Measurements from ENCODE around the gene CADM3.
A peak's percentile ranks its signal among the peaks of the same experiment; 100 is the strongest.

The CADM3 gene

GRCh38 chr1:159152031-159152430, 19.4 kb upstream of the CADM3 start:
- no peaks in the 10 kb centered on the region for H3K4me1 ChIP-seq (ENCODE audit: control insufficient read depth in 1 of 2, insufficient read depth in 2 of 2, low read length in 2 of 2)
- no peak overlapping the region for H3K9ac ChIP-seq (ENCODE audit: low read depth in 1 of 2, low read length in 2 of 2)
- no peaks in the 10 kb centered on the region for H3K27me3 ChIP-seq (ENCODE audit: control insufficient read depth in 1 of 2, insufficient read depth in 2 of 2, low read length in 2 of 2)
- H3K27ac ChIP-seq (ENCODE audit: low read depth, low read length) = no peak overlapping the region
- no peak overlapping the region for H3K4me3 ChIP-seq (ENCODE audit: low read depth in 1 of 2, low read length in 2 of 2)
- H3K36me3 ChIP-seq (ENCODE audit: control insufficient read depth in 1 of 2, insufficient read depth in 2 of 2, low read length in 2 of 2) = no peaks in the 10 kb centered on the region
- no peaks in the 10 kb centered on the region for H3K9me3 ChIP-seq (ENCODE audit: control insufficient read depth in 1 of 2, low read length in 2 of 2)

DNA sequence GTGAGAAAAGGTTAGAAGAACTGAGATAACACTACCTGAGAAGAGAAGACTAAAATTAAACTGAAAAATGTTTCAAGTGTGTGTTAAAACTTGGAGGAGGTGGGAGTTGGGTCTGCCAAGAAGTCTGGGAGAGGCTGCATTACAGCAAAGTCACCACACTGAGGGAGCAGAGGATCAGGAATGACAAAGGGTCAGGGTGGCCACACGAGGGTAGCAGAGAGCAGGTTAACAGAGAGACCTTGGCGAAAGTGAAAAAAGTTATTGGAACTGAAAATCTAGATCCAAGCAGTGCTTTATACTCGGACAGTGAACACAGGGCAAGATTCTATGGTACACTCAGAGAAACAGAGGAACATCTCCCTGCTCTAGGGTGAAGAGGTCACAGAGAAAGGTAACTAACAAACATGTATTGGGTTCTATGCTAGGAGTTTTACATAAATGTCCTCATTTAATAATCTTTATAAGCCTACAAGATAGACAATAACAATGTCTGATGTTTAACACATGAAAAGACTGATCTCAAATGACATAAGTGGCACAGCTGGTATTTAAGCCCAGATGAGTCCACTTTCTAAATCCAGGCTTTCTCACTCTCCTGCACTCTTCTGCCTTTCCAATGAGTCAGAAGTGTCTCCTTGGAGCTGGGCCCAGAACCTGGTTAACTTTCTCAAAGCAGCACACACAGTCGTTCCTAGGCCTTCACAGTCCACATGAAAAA, 10.3 kb upstream of the CADM3 start:
- no peaks in the 10 kb centered on the region for H3K36me3 ChIP-seq (ENCODE audit: control insufficient read depth in 1 of 2, insufficient read depth in 2 of 2, low read length in 2 of 2)
- H3K9ac ChIP-seq (ENCODE audit: low read depth in 1 of 2, low read length in 2 of 2) = no peak overlapping the region
- no peaks in the 10 kb centered on the region for H3K9me3 ChIP-seq (ENCODE audit: control insufficient read depth in 1 of 2, low read length in 2 of 2)
- H3K4me1 ChIP-seq (ENCODE audit: control insufficient read depth in 1 of 2, insufficient read depth in 2 of 2, low read length in 2 of 2) = no peaks in the 10 kb centered on the region
- H3K27ac ChIP-seq (ENCODE audit: low read depth, low read length) = no peak overlapping the region
- H3K4me3 ChIP-seq (ENCODE audit: low read depth in 1 of 2, low read length in 2 of 2) = no peak overlapping the region
- peaks cover 5 to 7% of the 10 kb centered on the region in 2 donors for H3K27me3 ChIP-seq (ENCODE audit: control insufficient read depth in 1 of 2, insufficient read depth in 2 of 2, low read length in 2 of 2)

- no peak overlapping the region for H3K4me3 ChIP-seq (ENCODE audit: low read depth in 1 of 2, low read length in 2 of 2)
- H3K27ac ChIP-seq (ENCODE audit: low read depth, low read length) = no peak overlapping the region
- H3K27me3 ChIP-seq (ENCODE audit: control insufficient read depth in 1 of 2, insufficient read depth in 2 of 2, low read length in 2 of 2) = peaks cover 5 to 12% of the 10 kb centered on the region in 2 donors
- H3K4me1 ChIP-seq (ENCODE audit: control insufficient read depth in 1 of 2, insufficient read depth in 2 of 2, low read length in 2 of 2) = no peaks in the 10 kb centered on the region
- no peak overlapping the region for H3K9ac ChIP-seq (ENCODE audit: low read depth in 1 of 2, low read length in 2 of 2)
- no peaks in the 10 kb centered on the region for H3K36me3 ChIP-seq (ENCODE audit: control insufficient read depth in 1 of 2, insufficient read depth in 2 of 2, low read length in 2 of 2)
- H3K9me3 ChIP-seq (ENCODE audit: control insufficient read depth in 1 of 2, low read length in 2 of 2) = no peaks in the 10 kb centered on the region
Measured at GRCh38 chr1:159161719-159162026, 9.7 kb upstream of the CADM3 start.

DNA sequence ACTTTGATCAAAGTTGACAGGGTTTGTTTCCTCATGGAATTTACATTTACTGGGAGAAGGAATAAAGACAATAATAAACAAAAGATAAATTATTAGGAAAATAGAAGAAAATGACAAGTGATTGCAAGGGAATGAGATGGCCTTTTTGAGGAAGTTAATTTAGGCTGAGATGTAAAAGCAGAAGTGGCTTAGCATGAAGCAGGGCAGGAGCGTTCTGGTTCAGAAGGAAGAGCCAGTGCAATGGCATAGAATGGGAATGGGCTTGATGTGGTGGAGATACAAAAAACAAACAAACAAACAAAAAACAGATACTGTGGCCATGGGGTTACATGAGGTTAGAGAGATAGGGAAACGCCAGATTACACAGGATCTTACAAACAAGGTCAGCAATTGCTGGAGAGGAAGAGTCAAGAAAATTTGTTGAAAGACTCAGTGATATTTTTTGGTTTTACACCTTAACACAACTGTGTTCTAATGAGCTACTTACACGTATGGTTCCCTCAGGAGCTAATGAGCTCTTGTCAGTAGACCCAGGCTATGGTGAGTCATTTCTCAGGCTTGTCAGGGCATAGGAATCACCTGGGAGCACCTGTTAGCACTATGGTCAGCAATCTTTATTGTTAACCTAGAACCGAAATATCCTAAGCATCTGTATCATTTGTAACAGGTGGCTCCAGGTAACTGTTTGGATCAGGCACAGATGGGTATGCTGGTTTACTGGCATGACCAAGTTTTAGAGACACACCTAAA, 8.7 kb upstream of the CADM3 start:
- Histone ChIP-seq H3K27me3 (ENCODE audit: control insufficient read depth in 1 of 2, insufficient read depth in 2 of 2, low read length in 2 of 2) (peaks cover 5 to 13% of the 10 kb centered on the region in 2 donors), H3K9me3 (ENCODE audit: control insufficient read depth in 1 of 2, low read length in 2 of 2) (no peaks in the 10 kb centered on the region), H3K4me1 (ENCODE audit: control insufficient read depth in 1 of 2, insufficient read depth in 2 of 2, low read length in 2 of 2) (no peaks in the 10 kb centered on the region), H3K9ac (ENCODE audit: low read depth in 1 of 2, low read length in 2 of 2) (no peak overlapping the region), H3K27ac (ENCODE audit: low read depth, low read length) (no peak overlapping the region), H3K4me3 (ENCODE audit: low read depth in 1 of 2, low read length in 2 of 2) (no peak overlapping the region), H3K36me3 (ENCODE audit: control insufficient read depth in 1 of 2, insufficient read depth in 2 of 2, low read length in 2 of 2) (no peaks in the 10 kb centered on the region)

DNA sequence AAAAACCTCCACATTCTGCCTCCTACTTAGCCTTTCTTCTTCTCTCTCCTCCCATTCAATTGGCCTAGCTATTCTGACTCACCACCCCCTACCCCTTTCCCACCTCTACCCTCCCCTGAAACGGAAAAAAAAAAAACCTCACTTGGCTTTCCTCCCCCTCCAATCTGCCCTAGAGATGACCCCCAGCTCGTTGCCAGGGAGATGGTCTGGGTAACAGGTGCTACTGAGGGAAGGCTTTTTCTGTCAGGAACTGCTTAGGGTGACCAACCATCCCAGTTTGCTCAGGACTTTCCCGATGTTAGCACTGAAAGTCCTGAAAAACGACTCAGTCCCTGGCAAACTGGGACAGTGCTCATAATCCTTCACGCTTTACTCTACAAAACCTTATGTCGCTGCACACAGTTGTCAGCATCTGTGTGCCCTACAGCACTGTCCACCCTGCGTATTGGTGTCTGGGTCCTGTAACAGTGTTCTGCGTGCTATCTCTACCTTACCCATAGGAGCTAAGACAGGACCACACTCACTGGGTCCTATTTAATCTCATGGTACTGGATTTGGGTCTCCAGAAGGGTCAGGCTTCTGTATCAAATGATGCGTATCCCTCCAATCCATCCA, 7.7 kb upstream of the CADM3 start:
- Histone ChIP-seq H3K9me3 (ENCODE audit: control insufficient read depth in 1 of 2, low read length in 2 of 2) (no peaks in the 10 kb centered on the region), H3K27me3 (ENCODE audit: control insufficient read depth in 1 of 2, insufficient read depth in 2 of 2, low read length in 2 of 2) (peaks cover 10 to 13% of the 10 kb centered on the region in 2 donors), H3K27ac (ENCODE audit: low read depth, low read length) (no peak overlapping the region), H3K9ac (ENCODE audit: low read depth in 1 of 2, low read length in 2 of 2) (no peak overlapping the region), H3K4me3 (ENCODE audit: low read depth in 1 of 2, low read length in 2 of 2) (no peak overlapping the region), H3K36me3 (ENCODE audit: control insufficient read depth in 1 of 2, insufficient read depth in 2 of 2, low read length in 2 of 2) (no peaks in the 10 kb centered on the region), H3K4me1 (ENCODE audit: control insufficient read depth in 1 of 2, insufficient read depth in 2 of 2, low read length in 2 of 2) (no peaks in the 10 kb centered on the region)

- H3K4me1 ChIP-seq (ENCODE audit: control insufficient read depth in 1 of 2, insufficient read depth in 2 of 2, low read length in 2 of 2) = no peaks in the 10 kb centered on the region
- H3K9ac ChIP-seq (ENCODE audit: low read depth in 1 of 2, low read length in 2 of 2) = no peak overlapping the region
- no peaks in the 10 kb centered on the region for H3K36me3 ChIP-seq (ENCODE audit: control insufficient read depth in 1 of 2, insufficient read depth in 2 of 2, low read length in 2 of 2)
- no peak overlapping the region for H3K4me3 ChIP-seq (ENCODE audit: low read depth in 1 of 2, low read length in 2 of 2)
- peaks cover 20 to 24% of the 10 kb centered on the region in 2 donors for H3K27me3 ChIP-seq (ENCODE audit: control insufficient read depth in 1 of 2, insufficient read depth in 2 of 2, low read length in 2 of 2)
- no peaks in the 10 kb centered on the region for H3K9me3 ChIP-seq (ENCODE audit: control insufficient read depth in 1 of 2, low read length in 2 of 2)
- H3K27ac ChIP-seq (ENCODE audit: low read depth, low read length) = no peak overlapping the region
Measured at GRCh38 chr1:159168043-159168442, 3.4 kb upstream of the CADM3 start.

GRCh38 chr1:159170639-159171038, 776 bp upstream of the CADM3 start:
- Histone ChIP-seq H3K9me3 (ENCODE audit: control insufficient read depth in 1 of 2, low read length in 2 of 2) (no peaks in the 10 kb centered on the region), H3K4me3 (ENCODE audit: low read depth in 1 of 2, low read length in 2 of 2) (no peak overlapping the region), H3K27me3 (ENCODE audit: control insufficient read depth in 1 of 2, insufficient read depth in 2 of 2, low read length in 2 of 2) (peaks cover 15 to 22% of the 10 kb centered on the region in 2 donors), H3K36me3 (ENCODE audit: control insufficient read depth in 1 of 2, insufficient read depth in 2 of 2, low read length in 2 of 2) (no peaks in the 10 kb centered on the region), H3K4me1 (ENCODE audit: control insufficient read depth in 1 of 2, insufficient read depth in 2 of 2, low read length in 2 of 2) (no peaks in the 10 kb centered on the region), H3K27ac (ENCODE audit: low read depth, low read length) (no peak overlapping the region), H3K9ac (ENCODE audit: low read depth in 1 of 2, low read length in 2 of 2) (no peak overlapping the region)

DNA sequence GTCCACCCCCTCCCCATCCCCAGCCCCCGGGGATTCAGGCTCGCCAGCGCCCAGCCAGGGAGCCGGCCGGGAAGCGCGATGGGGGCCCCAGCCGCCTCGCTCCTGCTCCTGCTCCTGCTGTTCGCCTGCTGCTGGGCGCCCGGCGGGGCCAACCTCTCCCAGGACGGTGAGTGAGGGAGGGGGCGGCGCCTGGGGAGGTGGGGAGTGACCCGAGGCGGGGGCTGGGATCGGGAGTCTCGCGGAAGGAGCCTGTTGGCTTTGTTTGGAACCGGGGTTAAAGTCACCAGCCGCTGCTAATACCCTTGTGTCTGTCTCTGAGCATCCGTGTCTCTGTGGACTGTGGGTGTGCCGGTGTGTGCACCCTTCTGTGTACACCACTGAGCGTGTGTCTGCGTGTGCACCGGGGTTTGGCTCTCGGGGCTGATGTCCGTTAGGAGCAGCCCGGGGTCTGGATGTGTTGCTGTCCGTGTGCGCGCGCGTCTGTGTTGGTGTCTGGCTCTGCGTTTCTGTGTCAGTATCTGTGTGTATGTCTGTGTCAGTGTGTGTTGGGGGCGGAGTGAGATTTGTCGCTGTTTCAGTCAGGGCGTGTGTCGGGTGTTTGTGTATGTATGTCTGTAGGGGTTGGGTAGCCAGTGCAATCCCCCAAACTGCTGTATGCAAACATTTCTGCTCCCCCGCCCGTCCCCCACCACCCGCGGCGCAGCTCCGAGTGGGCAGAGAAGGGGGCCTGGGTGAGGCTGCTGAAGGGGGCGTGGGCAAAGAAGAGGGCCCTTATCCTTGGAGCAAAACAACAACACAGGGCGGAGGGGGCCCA, 480 bp downstream of the CADM3 start:
- Histone ChIP-seq H3K4me3 (ENCODE audit: low read depth in 1 of 2, low read length in 2 of 2) (peak overlapping the region in 1 of 2 donors; percentile 9), H3K9ac (ENCODE audit: low read depth in 1 of 2, low read length in 2 of 2) (no peak overlapping the region), H3K9me3 (ENCODE audit: control insufficient read depth in 1 of 2, low read length in 2 of 2) (no peaks in the 10 kb centered on the region), H3K27me3 (ENCODE audit: control insufficient read depth in 1 of 2, insufficient read depth in 2 of 2, low read length in 2 of 2) (peaks cover 12 to 15% of the 10 kb centered on the region in 2 donors), H3K4me1 (ENCODE audit: control insufficient read depth in 1 of 2, insufficient read depth in 2 of 2, low read length in 2 of 2) (no peaks in the 10 kb centered on the region), H3K36me3 (ENCODE audit: control insufficient read depth in 1 of 2, insufficient read depth in 2 of 2, low read length in 2 of 2) (no peaks in the 10 kb centered on the region), H3K27ac (ENCODE audit: low read depth, low read length) (no peak overlapping the region)

GRCh38 chr1:159172614-159173291, 1.3 kb downstream of the CADM3 start:
- H3K9ac ChIP-seq (ENCODE audit: low read depth in 1 of 2, low read length in 2 of 2) = no peak overlapping the region
- peaks cover 12 to 15% of the 10 kb centered on the region in 2 donors for H3K27me3 ChIP-seq (ENCODE audit: control insufficient read depth in 1 of 2, insufficient read depth in 2 of 2, low read length in 2 of 2)
- no peaks in the 10 kb centered on the region for H3K9me3 ChIP-seq (ENCODE audit: control insufficient read depth in 1 of 2, low read length in 2 of 2)
- H3K4me3 ChIP-seq (ENCODE audit: low read depth in 1 of 2, low read length in 2 of 2) = no peak overlapping the region
- no peaks in the 10 kb centered on the region for H3K4me1 ChIP-seq (ENCODE audit: control insufficient read depth in 1 of 2, insufficient read depth in 2 of 2, low read length in 2 of 2)
- H3K27ac ChIP-seq (ENCODE audit: low read depth, low read length) = no peak overlapping the region
- no peaks in the 10 kb centered on the region for H3K36me3 ChIP-seq (ENCODE audit: control insufficient read depth in 1 of 2, insufficient read depth in 2 of 2, low read length in 2 of 2)

Data from duodenal mucosa (tissue), 2 donors.